ENCODE measurements around the gene LLGL1.

The LLGL1 gene

GRCh38 chr17:18177133-18177532, 48.3 kb upstream of the LLGL1 start:
- TF ChIP-seq TOX (CRISPR knock-in tag; IDR thresholded peaks at IDR 0.05; ENCODE audit: borderline replicate concordance) (no peak), PPARA (CRISPR knock-in tag; IDR thresholded peaks at IDR 0.05; ENCODE audit: borderline replicate concordance) (no peak), CSRNP3 (CRISPR knock-in tag; IDR thresholded peaks at IDR 0.05) (no peak), ZFP30 (CRISPR knock-in tag; IDR thresholded peaks at IDR 0.05) (no peak)
- no peak for ATAC-seq

- no peak for TF ChIP-seq OSR1 (CRISPR knock-in tag; IDR thresholded peaks at IDR 0.05)
- no peak for TF ChIP-seq SNAI2 (CRISPR knock-in tag; IDR thresholded peaks at IDR 0.05)
- TF ChIP-seq ESRRG (CRISPR knock-in tag; IDR thresholded peaks at IDR 0.05) = no peak
- no peak for TF ChIP-seq BACH2 (CRISPR knock-in tag; IDR thresholded peaks at IDR 0.05; ENCODE audit: borderline replicate concordance)
- no peak for TF ChIP-seq GLIS3 (CRISPR knock-in tag; IDR thresholded peaks at IDR 0.05)
- no peak for TF ChIP-seq ARNTL (CRISPR knock-in tag; IDR thresholded peaks at IDR 0.05; ENCODE audit: borderline replicate concordance, low read depth)
- TF ChIP-seq TOX (CRISPR knock-in tag; IDR thresholded peaks at IDR 0.05; ENCODE audit: borderline replicate concordance) = no peak
- no peak for TF ChIP-seq ZFP3 (CRISPR knock-in tag; IDR thresholded peaks at IDR 0.05)
- TF ChIP-seq PPARA (CRISPR knock-in tag; IDR thresholded peaks at IDR 0.05; ENCODE audit: borderline replicate concordance) = no peak
- TF ChIP-seq ZNF8 (CRISPR knock-in tag; IDR thresholded peaks at IDR 0.05) = no peak
- no peak for TF ChIP-seq TCF4 (CRISPR knock-in tag; IDR thresholded peaks at IDR 0.05; ENCODE audit: borderline replicate concordance)
- TF ChIP-seq ZC3H10 (CRISPR knock-in tag; IDR thresholded peaks at IDR 0.05) = no peak
- TF ChIP-seq TSHZ2 (CRISPR knock-in tag; IDR thresholded peaks at IDR 0.05) = no peak
- TF ChIP-seq CSDC2 (CRISPR knock-in tag; IDR thresholded peaks at IDR 0.05) = no peak
- no peak for ATAC-seq
Measured at GRCh38 chr17:18177722-18178121, 47.7 kb upstream of the LLGL1 start.

- no peak for TF ChIP-seq RARB (CRISPR knock-in tag; IDR thresholded peaks at IDR 0.05)
- no peak for TF ChIP-seq TSHZ2 (CRISPR knock-in tag; IDR thresholded peaks at IDR 0.05)
- no peak for TF ChIP-seq POU6F1 (CRISPR knock-in tag; IDR thresholded peaks at IDR 0.05; ENCODE audit: borderline replicate concordance, low read depth)
- TF ChIP-seq ZFP30 (CRISPR knock-in tag; IDR thresholded peaks at IDR 0.05) = no peak
- no peak for TF ChIP-seq OSR1 (CRISPR knock-in tag; IDR thresholded peaks at IDR 0.05)
- no peak for TF ChIP-seq TOX (CRISPR knock-in tag; IDR thresholded peaks at IDR 0.05; ENCODE audit: borderline replicate concordance)
- TF ChIP-seq BACH2 (CRISPR knock-in tag; IDR thresholded peaks at IDR 0.05; ENCODE audit: borderline replicate concordance) = no peak
- no peak for TF ChIP-seq ISL1 (CRISPR knock-in tag; IDR thresholded peaks at IDR 0.05)
- no peak for TF ChIP-seq TCF4 (CRISPR knock-in tag; IDR thresholded peaks at IDR 0.05; ENCODE audit: borderline replicate concordance)
- TF ChIP-seq ZNF565 (CRISPR knock-in tag; conservative IDR thresholded peaks at IDR 0.05; ENCODE audit: low read depth) = no peak
- no peak for TF ChIP-seq CREB5 (CRISPR knock-in tag; IDR thresholded peaks at IDR 0.05; ENCODE audit: low read depth)
- TF ChIP-seq ARNTL (CRISPR knock-in tag; IDR thresholded peaks at IDR 0.05; ENCODE audit: borderline replicate concordance, low read depth) = no peak
- TF ChIP-seq CSDC2 (CRISPR knock-in tag; IDR thresholded peaks at IDR 0.05) = no peak
- TF ChIP-seq ZNF70 (CRISPR knock-in tag; IDR thresholded peaks at IDR 0.05) = no peak
- TF ChIP-seq PPARA (CRISPR knock-in tag; IDR thresholded peaks at IDR 0.05; ENCODE audit: borderline replicate concordance) = no peak
- TF ChIP-seq ZFP3 (CRISPR knock-in tag; IDR thresholded peaks at IDR 0.05) = no peak
- TF ChIP-seq ESRRG (CRISPR knock-in tag; IDR thresholded peaks at IDR 0.05) = no peak
- no peak for TF ChIP-seq CSRNP3 (CRISPR knock-in tag; IDR thresholded peaks at IDR 0.05)
- no peak for TF ChIP-seq ZC3H10 (CRISPR knock-in tag; IDR thresholded peaks at IDR 0.05)
- TF ChIP-seq SNAI2 (CRISPR knock-in tag; IDR thresholded peaks at IDR 0.05) = no peak
- ATAC-seq = no peak
Measured at GRCh38 chr17:18179196-18179595, 46.2 kb upstream of the LLGL1 start.
